RWPE1 (cell line): ENCODE measurements around the gene AGBL1.
"Not testable (repeated sequence)": the region's sequence is repeated elsewhere in the genome, so short reads cannot be mapped to it uniquely, and the experiment has no call there.

Source experiments
- CTCF ChIA-PET: fragments of 350-600 bp; sonication (Branson Sonifier 250); formaldehyde crosslinking; extraction: SDS; loops from one replicate; lab custom pipeline; 2021; lab: Yijun Ruan, JAX
- POLR2A ChIA-PET: fragments of 400-600 bp; formaldehyde crosslinking; extraction: SDS; loops from one replicate; lab custom pipeline; 2020; ENCODE audit warnings: antibody characterized with exemption; ENCODE audit not compliant: low non-redundant PET; lab: Yijun Ruan, JAX
- DNase-seq: peaks from one replicate; pipeline ENCODE4 v3.0.0; 2012; ENCODE audit warnings: low spot score
- H3K27ac ChIP-seq: fragments of 450-650 bp; 2 replicates; pipeline ENCODE4 v1.5.1; 2017
- CTCF ChIP-seq: fragments of 450-650 bp; conservative IDR thresholded peaks from 2 replicates; pipeline ENCODE4 v1.5.1; 2017; ENCODE audit warnings: low read depth, mild to moderate bottlenecking

Gene AGBL1

GRCh38 chr15:87032295-87032694 lies 952.6 kb downstream of the AGBL1 start:
- ChIA-PET CTCF (interaction anchor here (0.7 kb wide), 1 partner anchor 750 kb away, joined by 3 read pairs; no protein-coding TSS in a partner anchor), POLR2A (no interaction called here)
- DNase-seq = peak; percentile 48
- no peak for TF ChIP-seq CTCF
- no peak overlapping the region for H3K27ac ChIP-seq

GRCh38 chr15:87033056-87033455 lies 953.4 kb downstream of the AGBL1 start:
- CTCF ChIA-PET = no interaction called here
- POLR2A ChIA-PET = no interaction called here
- H3K27ac ChIP-seq = no peak overlapping the region
- DNase-seq = no peak
- TF ChIP-seq CTCF = no peak

- CTCF ChIA-PET = no interaction called here
- no peak overlapping the region for H3K27ac ChIP-seq
- DNase-seq = no peak
- no peak for TF ChIP-seq CTCF
- POLR2A ChIA-PET = no interaction called here
Measured at GRCh38 chr15:87034886-87035285, 955.2 kb downstream of the AGBL1 start.

GRCh38 chr15:87038404-87038803 lies 958.7 kb downstream of the AGBL1 start:
- no peak for TF ChIP-seq CTCF
- no peak for DNase-seq
- ChIA-PET POLR2A (no interaction called here), CTCF (no interaction called here)
- no peak overlapping the region for H3K27ac ChIP-seq

GRCh38 chr15:87042619-87043018 lies 962.9 kb downstream of the AGBL1 start:
- POLR2A ChIA-PET, CTCF ChIA-PET, DNase-seq, H3K27ac ChIP-seq: not testable (repeated sequence)

- CTCF ChIA-PET = interaction anchor here (0.8 kb wide), 1 partner anchor 12 kb away, joined by 3 read pairs; no protein-coding TSS in a partner anchor
- POLR2A ChIA-PET = no interaction called here
- no peak for TF ChIP-seq CTCF
- H3K27ac ChIP-seq = no peak overlapping the region
- DNase-seq = peak; percentile 28
Measured at GRCh38 chr15:87045746-87046145, 966.1 kb downstream of the AGBL1 start.

- no peak for DNase-seq
- CTCF ChIA-PET = no interaction called here
- no peak overlapping the region for H3K27ac ChIP-seq
- POLR2A ChIA-PET = no interaction called here
- TF ChIP-seq CTCF = no peak
Measured at GRCh38 chr15:87047203-87047965, 967.7 kb downstream of the AGBL1 start.
